SK-N-SH treated with all-trans-retinoic acid at 6 μM for 48 hours (cell line): ENCODE measurements around the gene FAM234A.
"Not testable (repeated sequence)": the region's sequence is repeated elsewhere in the genome, so short reads cannot be mapped to it uniquely, and the experiment has no call there.

ENCODE experiments used
- ATAC-seq: fragments of 200-7000 bp; cut with Tn5 transposase; 3 replicates; pipeline ENCODE4 v1.9.1; 2020; ENCODE audit warnings: mild to moderate bottlenecking, moderate library complexity
- ARNTL ChIP-seq: fragments of 450-650 bp; formaldehyde crosslinking; IDR thresholded peaks from 2 replicates; pipeline ENCODE4 v1.5.0; 2020; ENCODE audit warnings: low read depth, mild to moderate bottlenecking, moderate library complexity, borderline replicate concordance
- BACH2 ChIP-seq: fragments of 250-450 bp; sonication (Bioruptor Pico); IDR thresholded peaks from 2 replicates; pipeline ENCODE4 v1.9.0; 2021; ENCODE audit warnings: mild to moderate bottlenecking, borderline replicate concordance
- CREB5 ChIP-seq: fragments of 250-450 bp; sonication (Bioruptor Pico); IDR thresholded peaks from 2 replicates; pipeline ENCODE4 v1.5.1; 2020; ENCODE audit warnings: low read depth, mild to moderate bottlenecking, moderate library complexity
- CSDC2 ChIP-seq: fragments of 250-450 bp; sonication (Bioruptor Pico); IDR thresholded peaks from 2 replicates; pipeline ENCODE4 v1.5.0; 2020; ENCODE audit warnings: mild to moderate bottlenecking, moderate library complexity
- CSRNP3 ChIP-seq: fragments of 250-450 bp; sonication (Bioruptor Pico); IDR thresholded peaks from 2 replicates; pipeline ENCODE4 v1.5.1; 2021; ENCODE audit warnings: mild to moderate bottlenecking, moderate library complexity
- ESRRG ChIP-seq: fragments of 250-450 bp; sonication (Bioruptor Pico); IDR thresholded peaks from 2 replicates; pipeline ENCODE4 v1.6.1; 2021; ENCODE audit warnings: mild to moderate bottlenecking
- GLIS3 ChIP-seq: fragments of 250-450 bp; sonication (Bioruptor Pico); IDR thresholded peaks from 2 replicates; pipeline ENCODE4 v1.5.0; 2020; ENCODE audit warnings: mild to moderate bottlenecking, moderate library complexity
- ISL1 ChIP-seq: fragments of 250-450 bp; sonication (Bioruptor Pico); IDR thresholded peaks from 2 replicates; pipeline ENCODE4 v2.1.2; 2022; ENCODE audit warnings: mild to moderate bottlenecking, moderate library complexity
- OSR1 ChIP-seq: fragments of 250-450 bp; sonication (Bioruptor Pico); IDR thresholded peaks from 2 replicates; pipeline ENCODE4 v1.8.0; 2022; ENCODE audit warnings: moderate library complexity, mild to moderate bottlenecking, inconsistent platforms
- PATZ1 ChIP-seq: fragments of 250-450 bp; sonication (Bioruptor Pico); IDR thresholded peaks from 2 replicates; pipeline ENCODE4 v1.8.0; 2020; ENCODE audit warnings: mild to moderate bottlenecking, moderate library complexity, borderline replicate concordance
- POU6F1 ChIP-seq: fragments of 250-450 bp; sonication (Bioruptor Pico); IDR thresholded peaks from 2 replicates; pipeline ENCODE4 v1.8.0; 2021; ENCODE audit warnings: low read depth, mild to moderate bottlenecking, moderate library complexity, borderline replicate concordance
- PPARA ChIP-seq: fragments of 250-450 bp; sonication (Bioruptor Pico); IDR thresholded peaks from 2 replicates; pipeline ENCODE4 v1.5.0; 2020; ENCODE audit warnings: mild to moderate bottlenecking, borderline replicate concordance
- RARB ChIP-seq: fragments of 250-450 bp; sonication (Bioruptor Pico); IDR thresholded peaks from 2 replicates; pipeline ENCODE4 v1.8.0; 2021; ENCODE audit warnings: mild to moderate bottlenecking, moderate library complexity
- SNAI2 ChIP-seq: fragments of 250-450 bp; sonication (Bioruptor Pico); IDR thresholded peaks from 2 replicates; pipeline ENCODE4 v1.5.0; 2020; ENCODE audit warnings: mild to moderate bottlenecking, moderate library complexity
- TCF4 ChIP-seq: fragments of 250-450 bp; sonication (Bioruptor Pico); IDR thresholded peaks from 2 replicates; pipeline ENCODE4 v1.8.0; 2021; ENCODE audit warnings: mild to moderate bottlenecking, moderate library complexity, borderline replicate concordance
- TOX ChIP-seq: fragments of 250-450 bp; sonication (Bioruptor Pico); IDR thresholded peaks from 2 replicates; pipeline ENCODE4 v1.8.0; 2021; ENCODE audit warnings: mild to moderate bottlenecking, moderate library complexity, borderline replicate concordance
- TSHZ2 ChIP-seq: fragments of 250-450 bp; sonication (Bioruptor Pico); IDR thresholded peaks from 2 replicates; pipeline ENCODE4 v1.5.0; 2020; ENCODE audit warnings: mild to moderate bottlenecking, moderate library complexity
- ZC3H10 ChIP-seq: fragments of 250-450 bp; sonication (Bioruptor Pico); IDR thresholded peaks from 2 replicates; pipeline ENCODE4 v1.5.1; 2021; ENCODE audit warnings: mild to moderate bottlenecking, moderate library complexity
- ZFP3 ChIP-seq: fragments of 250-450 bp; sonication (Bioruptor Pico); IDR thresholded peaks from 2 replicates; pipeline ENCODE4 v1.5.0; 2020; ENCODE audit warnings: mild to moderate bottlenecking, moderate library complexity
- ZFP30 ChIP-seq: fragments of 450-650 bp; formaldehyde crosslinking; IDR thresholded peaks from 2 replicates; pipeline ENCODE4 v1.5.0; 2022; ENCODE audit warnings: mild to moderate bottlenecking, moderate library complexity
- ZNF565 ChIP-seq: fragments of 450-650 bp; formaldehyde crosslinking; conservative IDR thresholded peaks from 2 replicates; pipeline ENCODE4 v1.5.0; 2020; ENCODE audit warnings: low read depth, mild to moderate bottlenecking, moderate library complexity
- ZNF70 ChIP-seq: fragments of 450-650 bp; formaldehyde crosslinking; IDR thresholded peaks from 2 replicates; pipeline ENCODE4 v1.5.0; 2020; ENCODE audit warnings: mild to moderate bottlenecking, moderate library complexity

Gene FAM234A

GRCh38 chr16:228852-229730, 5.5 kb upstream of the FAM234A start, which contains the start of gene LUC7L:
TSS of gene LUC7L (minus strand) at chr16:229449. CDS start at chr16:229339, 110 bp downstream.
- TF ChIP-seq GLIS3 (CRISPR knock-in tag) (no peak), TSHZ2 (CRISPR knock-in tag) (no peak), ESRRG (CRISPR knock-in tag) (no peak), ZC3H10 (no peak), TOX (CRISPR knock-in tag) (no peak), CSDC2 (CRISPR knock-in tag) (0 out of 2 replicates have a peak, but pooled peaks have one; percentile 60), ZFP30 (CRISPR knock-in tag) (no peak), SNAI2 (CRISPR knock-in tag) (peak; percentile 67; the same call in 1 of the 2 replicates), OSR1 (no peak), CREB5 (CRISPR knock-in tag) (no peak), PATZ1 (no peak), ARNTL (CRISPR knock-in tag) (no peak), POU6F1 (CRISPR knock-in tag) (peak; percentile 25; the same call in 1 of the 2 replicates), ZFP3 (0 out of 2 replicates have a peak, but pooled peaks have one; percentile 64), PPARA (CRISPR knock-in tag) (no peak), RARB (CRISPR knock-in tag) (no peak), CSRNP3 (no peak), BACH2 (CRISPR knock-in tag) (no peak), TCF4 (CRISPR knock-in tag) (no peak), ZNF565 (CRISPR knock-in tag) (no peak)

GRCh38 chr16:229731-230281, 4.8 kb upstream of the FAM234A start:
- TF ChIP-seq GLIS3 (CRISPR knock-in tag) (no peak), SNAI2 (CRISPR knock-in tag) (no peak), ISL1 (CRISPR knock-in tag) (no peak), ZFP30 (CRISPR knock-in tag) (no peak), PATZ1 (no peak), CREB5 (CRISPR knock-in tag) (no peak), POU6F1 (CRISPR knock-in tag) (no peak), ZC3H10 (no peak), ZNF70 (CRISPR knock-in tag) (no peak), ESRRG (CRISPR knock-in tag) (no peak)
- ATAC-seq: no peak

More at GRCh38 chr16:228852-229730, 5.5 kb upstream of the FAM234A start, which contains the start of gene LUC7L:
- peak; percentile 96 for ATAC-seq

- ATAC-seq: not testable (repeated sequence)
Observed at GRCh38 chr16:230351-230750, 4.3 kb upstream of the FAM234A start.
